Subcutaneous abdominal adipose tissue (tissue), 5 donors: ENCODE data around the gene AHNAK.
A peak's percentile ranks its signal among the peaks of the same experiment; 100 is the strongest.

ENCODE experiments used
- H3K27ac ChIP-seq: one replicate; pipeline ENCODE4 v1.7.0; 2013; ENCODE audit warnings: low read depth, mild to moderate bottlenecking, inconsistent platforms, low read length, moderate library complexity
- H3K27me3 ChIP-seq, 5 donors: one replicate each; pipeline ENCODE4 v1.7.0; 2013; ENCODE audit warnings: low read length in 5 of 5, inconsistent platforms in 1 of 5; ENCODE audit not compliant: control insufficient read depth in 5 of 5, insufficient read depth in 4 of 5
- H3K36me3 ChIP-seq, 5 donors: one replicate each; pipeline ENCODE4 v1.7.0; 2013; ENCODE audit warnings: low read length in 5 of 5; ENCODE audit not compliant: control insufficient read depth in 5 of 5, insufficient read depth in 5 of 5
- H3K4me1 ChIP-seq, 5 donors: one replicate each; pipeline ENCODE4 v1.7.0; 2013; ENCODE audit warnings: low read length in 5 of 5, mild to moderate bottlenecking in 3 of 5, moderate library complexity in 1 of 5; ENCODE audit not compliant: control insufficient read depth in 5 of 5, insufficient read depth in 5 of 5
- H3K4me3 ChIP-seq, 5 donors: one replicate each; pipeline ENCODE4 v1.7.0; 2013; ENCODE audit warnings: low read length in 5 of 5, low read depth in 1 of 5
- H3K9ac ChIP-seq, 5 donors: one replicate each; pipeline ENCODE4 v1.7.0; 2013; ENCODE audit warnings: low read length in 5 of 5, mild to moderate bottlenecking in 4 of 5, moderate library complexity in 3 of 5
- H3K9me3 ChIP-seq, 5 donors: one replicate each; pipeline ENCODE4 v1.7.0; 2013; ENCODE audit warnings: low read length in 5 of 5; ENCODE audit not compliant: control insufficient read depth in 5 of 5
- donor health status: healthy.
- donor health status: healthy.
- donor health status: healthy.
- donor health status: healthy.
- donor health status: healthy.

The AHNAK gene

GRCh38 chr11:62468577-62468976 lies 78.0 kb downstream of the AHNAK start:
- H3K36me3 ChIP-seq, result peaks cover 0 to 2% (median 0%) of the 10 kb centered on the region in 5 donors
- H3K4me1 ChIP-seq, result peaks cover 2 to 11% (median 10%) of the 10 kb centered on the region in 5 donors
- no peak overlapping the region for H3K4me3 ChIP-seq
- H3K9ac ChIP-seq, result no peak overlapping the region
- H3K9me3 ChIP-seq, result no peaks in the 10 kb centered on the region
- no peak overlapping the region for H3K27ac ChIP-seq
- no peaks in the 10 kb centered on the region for H3K27me3 ChIP-seq

- H3K4me1 ChIP-seq, result peaks cover 0 to 21% (median 10%) of the 10 kb centered on the region in 5 donors
- no peak overlapping the region for H3K27ac ChIP-seq
- no peaks in the 10 kb centered on the region for H3K9me3 ChIP-seq
- no peaks in the 10 kb centered on the region for H3K27me3 ChIP-seq
- no peak overlapping the region for H3K4me3 ChIP-seq
- H3K36me3 ChIP-seq, result peaks cover 0 to 2% (median 0%) of the 10 kb centered on the region in 5 donors
- H3K9ac ChIP-seq, result no peak overlapping the region
Observed at GRCh38 chr11:62466444-62466843, 80.2 kb downstream of the AHNAK start.

GRCh38 chr11:62464655-62465054 lies 82.0 kb downstream of the AHNAK start:
- Histone ChIP-seq H3K4me1 (peaks cover 0 to 21% (median 10%) of the 10 kb centered on the region in 5 donors), H3K27ac (no peak overlapping the region), H3K4me3 (no peak overlapping the region), H3K36me3 (peaks cover 0 to 2% (median 0%) of the 10 kb centered on the region in 5 donors), H3K27me3 (no peaks in the 10 kb centered on the region), H3K9ac (no peak overlapping the region), H3K9me3 (no peaks in the 10 kb centered on the region)

DNA sequence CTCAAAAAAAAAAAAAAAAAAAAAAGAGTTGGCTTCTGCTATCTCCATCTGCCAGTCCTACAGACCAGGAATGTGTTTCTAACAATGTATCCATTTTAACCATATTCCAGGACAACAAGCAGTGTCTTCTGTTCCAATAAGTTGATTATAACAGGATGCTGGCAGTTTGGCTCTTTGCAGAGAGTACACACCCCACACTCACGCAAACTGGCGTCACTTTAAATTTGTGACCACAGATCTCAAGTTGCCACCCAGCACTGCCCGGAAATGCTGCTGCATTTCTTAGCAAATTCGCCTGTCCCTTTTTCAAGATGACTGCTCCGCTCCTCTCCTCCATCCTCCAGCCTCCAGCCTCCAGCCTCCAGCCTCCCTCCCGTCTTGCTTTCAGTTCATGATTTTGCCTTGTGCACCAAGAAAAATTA lies 83.5 kb downstream of the AHNAK start:
- H3K4me3 ChIP-seq, result no peak overlapping the region
- no peak overlapping the region for H3K9ac ChIP-seq
- H3K27ac ChIP-seq, result no peak overlapping the region
- no peaks in the 10 kb centered on the region for H3K27me3 ChIP-seq
- H3K9me3 ChIP-seq, result no peaks in the 10 kb centered on the region
- H3K4me1 ChIP-seq, result peaks cover 5 to 31% (median 22%) of the 10 kb centered on the region in 5 donors
- peaks cover 0 to 2% (median 0%) of the 10 kb centered on the region in 5 donors for H3K36me3 ChIP-seq

DNA sequence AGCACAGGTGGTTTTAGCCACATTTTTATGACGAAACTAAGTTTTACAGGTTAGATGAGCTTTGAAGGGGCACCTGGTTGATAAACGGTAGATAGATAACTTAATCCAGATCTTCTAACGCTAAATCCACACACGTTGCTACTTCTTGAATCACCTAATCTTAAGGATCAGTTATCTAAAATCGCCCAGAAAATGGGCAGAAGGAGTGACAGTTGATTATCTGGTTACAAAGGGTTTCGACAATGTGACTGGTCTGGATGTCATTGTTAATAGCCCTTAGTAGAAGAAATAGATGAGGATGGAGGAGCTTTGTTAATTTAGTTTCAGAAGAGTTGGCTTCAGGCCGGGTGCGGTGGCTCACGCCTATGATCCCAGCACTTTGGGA lies 84.1 kb downstream of the AHNAK start:
- Histone ChIP-seq H3K4me1 (peaks cover 5 to 35% (median 28%) of the 10 kb centered on the region in 5 donors), H3K9me3 (no peaks in the 10 kb centered on the region), H3K4me3 (no peak overlapping the region), H3K36me3 (peaks cover 0 to 2% (median 0%) of the 10 kb centered on the region in 5 donors), H3K27ac (no peak overlapping the region), H3K27me3 (no peaks in the 10 kb centered on the region), H3K9ac (no peak overlapping the region)

DNA sequence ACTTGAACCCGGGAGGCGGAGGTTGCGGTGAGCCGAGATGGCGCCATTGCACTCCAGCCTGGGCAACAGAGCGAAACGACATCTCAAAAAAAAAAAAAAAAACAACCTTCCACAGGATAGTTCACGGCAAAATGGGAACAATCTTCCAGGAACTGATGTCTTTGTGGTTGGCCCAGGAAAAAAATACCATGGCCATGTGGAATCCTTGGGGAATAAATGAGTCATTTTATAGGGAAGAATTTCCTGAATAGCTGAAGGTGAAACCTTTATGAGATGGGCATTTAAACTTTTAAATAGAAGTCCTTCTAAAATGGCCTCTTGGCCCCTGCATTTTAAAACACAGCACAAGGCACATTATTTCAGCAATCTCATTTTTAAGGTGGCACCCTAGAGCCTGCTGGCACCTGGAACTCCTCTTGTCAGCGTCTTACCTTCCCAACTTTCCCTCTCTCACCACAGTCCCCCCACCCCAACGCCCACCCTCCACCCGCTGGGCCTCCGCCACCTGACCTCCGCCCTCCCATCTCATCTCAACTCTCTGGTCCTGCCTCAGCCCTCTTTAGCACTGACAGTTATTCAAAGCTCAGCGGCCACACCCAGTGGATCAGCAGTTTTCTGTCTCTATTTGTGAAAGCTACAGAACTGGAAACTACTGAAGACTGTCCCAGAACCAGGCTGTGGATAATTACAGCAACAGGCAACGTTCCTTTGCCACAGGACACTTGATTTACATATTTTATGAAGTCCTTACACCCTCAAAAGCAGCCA lies 84.7 kb downstream of the AHNAK start:
- Histone ChIP-seq H3K27ac (no peak overlapping the region), H3K36me3 (peaks cover 0 to 2% (median 0%) of the 10 kb centered on the region in 5 donors), H3K9me3 (no peaks in the 10 kb centered on the region), H3K9ac (no peak overlapping the region), H3K27me3 (no peaks in the 10 kb centered on the region), H3K4me3 (no peak overlapping the region), H3K4me1 (peaks cover 5 to 39% (median 33%) of the 10 kb centered on the region in 5 donors)

DNA sequence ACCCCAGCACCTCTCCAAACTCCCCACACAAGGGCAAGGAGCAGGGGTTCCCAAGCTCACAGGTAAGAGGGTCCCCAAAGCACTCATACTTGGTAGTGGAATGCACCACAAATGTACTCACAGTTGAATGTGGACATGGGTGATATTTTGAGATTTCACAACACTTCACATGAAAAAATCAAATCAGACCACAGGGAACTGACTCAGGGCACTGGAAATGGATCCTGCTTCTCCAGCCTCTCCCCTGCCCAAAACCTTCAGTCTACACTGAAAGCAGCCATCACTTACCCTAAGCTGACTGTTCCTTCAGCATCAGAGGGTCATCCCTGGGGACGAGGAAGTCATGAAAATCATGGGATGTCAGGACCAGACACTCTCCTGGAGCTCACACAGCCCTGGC lies 87.5 kb downstream of the AHNAK start:
- Histone ChIP-seq H3K36me3 (no peaks in the 10 kb centered on the region), H3K27me3 (no peaks in the 10 kb centered on the region), H3K9ac (peak overlapping the region in 1 of 5 donors; percentile 40), H3K27ac (peak overlapping the region; percentile 90), H3K4me3 (no peak overlapping the region), H3K4me1 (peaks cover 5 to 49% (median 38%) of the 10 kb centered on the region in 5 donors), H3K9me3 (no peaks in the 10 kb centered on the region)

GRCh38 chr11:62458212-62459002 lies 88.2 kb downstream of the AHNAK start:
- H3K27ac ChIP-seq, result peak overlapping the region; percentile 90

DNA sequence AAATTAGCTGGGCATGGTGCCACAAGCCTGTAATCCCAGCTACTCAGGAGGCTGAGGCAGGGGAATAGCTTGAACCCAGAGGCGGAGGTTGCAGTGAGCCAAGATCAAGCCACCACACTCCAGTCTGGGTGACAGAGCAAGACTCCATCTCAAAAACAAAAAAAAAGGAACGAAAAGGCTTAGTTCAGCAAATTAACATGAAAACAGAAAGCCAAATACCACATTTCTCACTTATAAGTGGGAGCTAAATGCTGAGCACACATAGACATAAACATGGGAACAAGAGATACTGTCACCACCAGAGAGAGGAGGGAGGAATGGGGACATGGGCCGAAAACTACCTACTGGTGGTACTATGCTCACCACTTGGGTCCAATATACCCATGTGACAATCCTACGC lies 89.1 kb downstream of the AHNAK start:
- no peaks in the 10 kb centered on the region for H3K9me3 ChIP-seq
- peaks cover 0 to under 1% (median 0%) of the 10 kb centered on the region in 5 donors for H3K36me3 ChIP-seq
- H3K4me1 ChIP-seq, result peaks cover 5 to 52% (median 38%) of the 10 kb centered on the region in 5 donors
- H3K27ac ChIP-seq, result peak overlapping the region; percentile 90
- peak overlapping the region in 1 of 5 donors; percentile 48 for H3K9ac ChIP-seq
- no peak overlapping the region for H3K4me3 ChIP-seq
- no peaks in the 10 kb centered on the region for H3K27me3 ChIP-seq

More at GRCh38 chr11:62458212-62459002, 88.2 kb downstream of the AHNAK start:
- Histone ChIP-seq H3K27me3 (no peaks in the 10 kb centered on the region), H3K36me3 (no peaks in the 10 kb centered on the region), H3K4me3 (no peak overlapping the region), H3K4me1 (peaks cover 5 to 51% (median 38%) of the 10 kb centered on the region in 5 donors), H3K9ac (peak overlapping the region in 2 of 5 donors; percentile 17 to 25), H3K9me3 (no peaks in the 10 kb centered on the region)

DNA sequence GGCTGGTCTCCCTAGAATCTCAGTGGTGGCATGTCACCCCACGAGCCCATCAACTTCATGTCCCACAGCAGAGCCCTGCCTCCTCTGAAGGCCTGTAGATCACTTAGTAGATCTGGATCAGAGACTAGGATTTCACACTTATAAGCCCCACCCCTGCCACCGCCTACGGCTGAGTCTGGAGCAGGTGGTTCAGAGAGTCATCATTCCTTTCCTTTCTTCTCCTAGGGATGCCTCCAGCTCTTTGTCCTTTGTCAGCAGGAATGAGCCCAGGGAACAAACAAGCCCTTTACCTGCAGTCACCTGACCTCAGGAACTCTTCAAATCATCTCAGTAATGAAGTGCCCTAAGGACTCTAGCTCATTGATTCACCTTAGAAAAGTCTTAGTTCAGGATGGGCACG lies 90.0 kb downstream of the AHNAK start:
- Histone ChIP-seq H3K9ac (no peak overlapping the region), H3K4me3 (no peak overlapping the region), H3K4me1 (peaks cover 5 to 45% (median 30%) of the 10 kb centered on the region in 5 donors), H3K27ac (peak overlapping the region; percentile 90), H3K9me3 (no peaks in the 10 kb centered on the region), H3K36me3 (peaks cover 0 to 5% (median 0%) of the 10 kb centered on the region in 5 donors), H3K27me3 (no peaks in the 10 kb centered on the region)
